Superior temporal gyrus (tissue), 1 donor: ENCODE results near the gene SELENOP.
A peak's percentile ranks its signal among the peaks of the same experiment; 100 is the strongest.
"Not testable (repeated sequence)": the region's sequence is repeated elsewhere in the genome, so short reads cannot be mapped to it uniquely, and the experiment has no call there.

Experiments
- DNase-seq: peaks from one replicate; pipeline ENCODE4 v3.0.0-alpha.2; 2016; ENCODE audit errors: extremely low spot score

Gene SELENOP

GRCh38 chr5:42811591-42812446 lies at the start of gene SELENOP:
SELENOP (minus strand) TSS chr5:42811892; CDS start chr5:42808353, 3,539 bp downstream.
- peak; percentile 92 for DNase-seq

GRCh38 chr5:42858687-42859086 lies 47.0 kb upstream of the SELENOP start:
- DNase-seq: peak; percentile 91

- DNase-seq: peak; percentile 96
Measured at GRCh38 chr5:42858031-42858643, 46.4 kb upstream of the SELENOP start.

- DNase-seq: no peak
Measured at GRCh38 chr5:42855811-42856210, 44.1 kb upstream of the SELENOP start.

- DNase-seq: peak; percentile 50
Measured at GRCh38 chr5:42855386-42855785, 43.7 kb upstream of the SELENOP start.

GRCh38 chr5:42854795-42855194 lies 43.1 kb upstream of the SELENOP start:
- peak; percentile 40 for DNase-seq

- no peak for DNase-seq
Measured at GRCh38 chr5:42852826-42853225, 41.1 kb upstream of the SELENOP start.

- DNase-seq: no peak
Measured at GRCh38 chr5:42851481-42851880, 39.8 kb upstream of the SELENOP start.

- no peak for DNase-seq
Measured at GRCh38 chr5:42848545-42848944, 36.9 kb upstream of the SELENOP start.

GRCh38 chr5:42844408-42844807 lies 32.7 kb upstream of the SELENOP start:
- DNase-seq: not testable (repeated sequence)

GRCh38 chr5:42843675-42844292 lies 32.1 kb upstream of the SELENOP start:
- DNase-seq: no peak

- no peak for DNase-seq
Measured at GRCh38 chr5:42842921-42843641, 31.4 kb upstream of the SELENOP start.

GRCh38 chr5:42840842-42841567 lies 29.3 kb upstream of the SELENOP start:
- no peak for DNase-seq

- peak; percentile 42 for DNase-seq
Measured at GRCh38 chr5:42840269-42840668, 28.6 kb upstream of the SELENOP start.

- no peak for DNase-seq
Measured at GRCh38 chr5:42839196-42839595, 27.5 kb upstream of the SELENOP start.

- no peak for DNase-seq
Measured at GRCh38 chr5:42837601-42838000, 25.9 kb upstream of the SELENOP start.

- DNase-seq: no peak
Measured at GRCh38 chr5:42836070-42836769, 24.5 kb upstream of the SELENOP start.

- DNase-seq: no peak
Measured at GRCh38 chr5:42832060-42832459, 20.4 kb upstream of the SELENOP start.

GRCh38 chr5:42830924-42831323 lies 19.2 kb upstream of the SELENOP start:
- DNase-seq: no peak

GRCh38 chr5:42828671-42829070 lies 17.0 kb upstream of the SELENOP start:
- no peak for DNase-seq
